Adipose tissue (tissue), 3 donors: ENCODE data around the gene VCAN. TPM values are rescaled to one million over a fixed set of nuclear protein-coding genes. Genes with fewer than 3 reads are reported as not detected.

ENCODE experiments used
- H3K27ac ChIP-seq: one replicate; pipeline ENCODE4 v1.5.1; 2013; ENCODE audit warnings: low read depth, low read length
- WGBS, 3 donors: extraction: QIAGEN DNeasy Blood & Tissue Kit; methylation state at CpG; one replicate each; pipeline ENCODE4 v1.1.7; 2013; 5-methylcytosine and 5-hydroxymethylcytosine counted together
- polyA plus RNA-seq, 3 donors: library from polyadenylated mRNA; stranded (reverse); fragments of 200-250 nt; gene quantifications; one replicate each; pipeline ENCODE4 v1.2.3, GENCODE V29; 2013
- donor health status: healthy with polysubstance abuse.
- donor health status: Bipolar disorder and iron deficiency.
- donor health status: healthy.

Gene VCAN
- polyA plus RNA-seq, 3 donors: 5.0 to 45.3 (median 6.6) TPM

GRCh38 chr5:83549674-83550073, 78.1 kb downstream of the VCAN start:
- H3K27ac ChIP-seq: no peak overlapping the region
- 25 to 60% (median 60%) methylated on average over 5 of the region's 5 CpGs for WGBS, 3 donors

DNA sequence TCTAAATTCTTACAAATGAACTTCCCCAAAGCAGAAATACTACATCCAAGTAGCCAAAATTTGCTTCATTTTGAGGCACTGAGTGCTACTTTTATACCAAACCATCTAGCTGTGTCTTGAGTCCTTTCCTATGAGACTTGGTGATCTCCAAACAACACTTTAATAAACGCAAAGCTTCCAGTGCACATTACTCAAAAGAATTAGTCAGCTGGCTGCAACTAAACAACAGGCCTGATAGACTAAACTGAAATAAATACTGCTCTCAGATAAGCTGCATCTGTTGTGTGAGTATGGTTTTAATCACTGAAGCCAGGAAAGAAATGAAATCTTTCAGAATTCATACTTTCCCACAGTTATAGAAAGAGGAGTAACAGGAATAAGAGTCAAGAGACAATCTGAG, 80.3 kb downstream of the VCAN start:
- H3K27ac ChIP-seq: no peak overlapping the region
- WGBS, 3 donors: 44 to 67% (median 53%) methylated on average over 1 of the region's 1 CpG

- no peak overlapping the region for H3K27ac ChIP-seq
These were observed 80.7 kb downstream of the VCAN start for GRCh38 chr5:83552275-83552674.

DNA sequence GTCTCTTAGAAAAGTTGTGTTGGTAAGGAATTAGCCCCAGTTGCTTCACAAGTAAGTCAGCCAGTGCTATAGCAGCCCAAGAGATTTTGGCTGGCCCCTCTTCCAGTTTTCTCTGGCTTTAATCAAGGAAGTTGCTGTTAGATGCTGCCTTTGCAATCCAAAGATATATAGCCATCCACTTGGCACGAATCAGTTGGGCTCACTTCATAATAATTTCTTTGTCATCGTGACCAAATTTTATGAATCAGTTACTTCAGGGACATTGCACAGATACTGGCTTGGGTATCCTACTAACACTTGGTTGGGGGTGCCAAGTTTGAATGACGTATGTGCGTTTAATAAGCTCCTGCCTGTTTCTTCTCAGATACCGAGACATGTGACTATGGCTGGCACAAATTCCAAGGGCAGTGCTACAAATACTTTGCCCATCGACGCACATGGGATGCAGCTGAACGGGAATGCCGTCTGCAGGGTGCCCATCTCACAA, 81.5 kb downstream of the VCAN start:
- H3K27ac ChIP-seq: no peak overlapping the region
- 61 to 71% (median 67%) methylated on average over 9 of the region's 9 CpGs for WGBS, 3 donors

DNA sequence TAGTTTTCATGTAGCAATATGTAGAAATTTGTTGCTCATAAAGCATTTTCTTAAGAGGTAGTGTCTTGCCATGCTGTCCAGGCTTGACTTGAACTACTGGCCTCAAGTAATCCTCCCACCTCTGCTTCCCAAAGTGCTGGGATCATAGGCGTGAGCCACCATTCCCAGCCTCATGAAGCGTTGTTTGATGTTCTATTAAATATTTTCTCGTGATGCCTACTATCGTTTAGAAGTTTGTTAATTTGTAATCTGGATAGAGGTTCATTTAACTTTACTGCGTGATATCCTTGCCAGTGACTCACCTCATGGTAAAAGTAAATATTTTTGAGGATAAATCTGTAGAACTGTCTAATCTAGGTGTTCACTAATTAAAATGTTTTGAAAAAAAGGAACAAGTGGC, 82.6 kb downstream of the VCAN start:
- 67 to 97% (median 93%) methylated on average over 5 of the region's 5 CpGs for WGBS, 3 donors
- H3K27ac ChIP-seq: no peak overlapping the region

DNA sequence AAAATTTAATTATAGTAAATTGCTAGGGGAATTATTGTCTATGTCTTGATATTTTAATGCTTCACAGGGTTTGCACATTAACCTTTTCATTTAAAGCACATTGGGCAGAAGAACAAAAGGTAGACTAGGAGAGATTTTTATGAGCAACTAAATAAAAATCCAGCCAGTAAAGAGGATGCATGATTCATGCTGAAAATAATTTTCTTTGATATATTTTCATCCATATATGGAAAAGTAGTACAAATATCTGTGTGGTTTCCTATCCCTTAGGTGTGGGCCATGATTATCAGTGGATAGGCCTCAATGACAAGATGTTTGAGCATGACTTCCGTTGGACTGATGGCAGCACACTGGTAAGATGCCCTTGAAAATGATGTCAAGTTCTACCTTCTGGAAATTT, 83.1 kb downstream of the VCAN start:
- H3K27ac ChIP-seq: no peak overlapping the region
- 83 to 93% (median 90%) methylated on average over 1 of the region's 1 CpG for WGBS, 3 donors

GRCh38 chr5:83555263-83555662, 83.7 kb downstream of the VCAN start:
- 90 to 99% (median 92%) methylated on average over 2 of the region's 2 CpGs for WGBS, 3 donors
- no peak overlapping the region for H3K27ac ChIP-seq

- no peak overlapping the region for H3K27ac ChIP-seq
- WGBS, 3 donors: 76 to 83% (median 79%) methylated on average over 3 of the region's 3 CpGs
These were observed 84.6 kb downstream of the VCAN start for GRCh38 chr5:83556190-83556589.

DNA sequence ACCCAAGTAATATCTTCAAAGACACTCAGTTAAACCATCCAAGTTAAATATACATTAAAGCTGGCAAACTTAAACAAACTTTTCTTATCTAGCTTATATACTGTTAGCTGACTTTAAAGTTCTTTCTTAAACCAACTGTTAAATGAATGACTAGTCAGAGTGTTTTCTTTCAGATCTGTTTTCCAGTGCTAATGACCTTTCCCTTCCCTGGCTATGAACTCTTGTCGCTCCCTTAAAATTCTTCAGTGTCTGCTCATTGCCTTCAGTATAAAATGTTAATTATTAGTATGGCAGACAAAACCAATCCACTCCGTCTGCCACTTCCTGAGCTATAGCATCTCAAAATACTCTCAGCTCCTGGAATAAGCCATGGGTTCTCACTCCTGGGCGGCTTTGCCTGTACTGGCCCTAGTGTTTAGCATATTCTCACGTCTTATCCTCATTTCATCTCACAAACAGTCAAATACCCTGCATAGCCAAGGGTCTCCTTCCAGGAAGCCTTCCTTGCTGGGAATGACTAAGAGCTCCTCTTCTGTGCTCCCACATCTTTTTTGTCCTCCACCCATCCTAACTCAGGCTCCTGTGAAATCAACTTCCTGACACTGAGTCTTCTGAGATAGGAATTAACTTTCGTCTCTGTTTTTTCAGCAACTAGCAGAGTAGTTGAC, 87.7 kb downstream of the VCAN start:
- WGBS, 3 donors: 70 to 86% (median 77%) methylated on average over 5 of the region's 5 CpGs
- H3K27ac ChIP-seq: no peak overlapping the region

DNA sequence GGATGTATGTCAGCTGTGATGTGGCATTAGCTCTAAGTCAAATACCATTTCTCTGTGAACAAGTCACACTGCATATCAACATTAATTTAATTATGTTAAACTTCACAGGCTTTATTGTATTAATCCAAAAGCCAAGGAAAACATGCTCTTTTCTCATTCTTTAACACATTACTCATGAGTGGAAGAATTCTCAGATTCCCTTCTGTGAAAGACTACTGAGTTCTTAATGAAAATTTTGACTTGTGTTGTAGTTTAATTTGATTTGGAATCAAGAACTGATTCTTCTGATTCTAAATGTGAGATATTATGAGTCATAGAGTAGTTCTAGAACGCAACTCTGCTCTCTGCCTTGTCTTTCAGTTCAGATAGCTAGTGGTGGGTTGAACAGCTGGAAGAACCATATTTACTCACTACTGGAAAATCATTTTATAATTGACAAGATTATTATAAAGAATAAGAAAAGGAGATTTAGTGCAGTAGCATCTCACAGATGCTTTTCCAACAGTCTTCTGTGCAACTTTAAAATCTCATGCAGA, 90.6 kb downstream of the VCAN start:
- no peak overlapping the region for H3K27ac ChIP-seq

GRCh38 chr5:83562791-83563557, 91.4 kb downstream of the VCAN start:
- 58 to 72% (median 63%) methylated on average over 5 of the region's 5 CpGs for WGBS, 3 donors
- no peak overlapping the region for H3K27ac ChIP-seq

More for the DNA sequence above, 90.6 kb downstream of the VCAN start:
- WGBS, 3 donors: 58 to 82% (median 78%) methylated on average over 1 of the region's 1 CpG

- H3K27ac ChIP-seq: no peak overlapping the region
- 35 to 71% (median 65%) methylated on average over 7 of the region's 7 CpGs for WGBS, 3 donors
These were observed 92.1 kb downstream of the VCAN start for GRCh38 chr5:83563631-83564030.

DNA sequence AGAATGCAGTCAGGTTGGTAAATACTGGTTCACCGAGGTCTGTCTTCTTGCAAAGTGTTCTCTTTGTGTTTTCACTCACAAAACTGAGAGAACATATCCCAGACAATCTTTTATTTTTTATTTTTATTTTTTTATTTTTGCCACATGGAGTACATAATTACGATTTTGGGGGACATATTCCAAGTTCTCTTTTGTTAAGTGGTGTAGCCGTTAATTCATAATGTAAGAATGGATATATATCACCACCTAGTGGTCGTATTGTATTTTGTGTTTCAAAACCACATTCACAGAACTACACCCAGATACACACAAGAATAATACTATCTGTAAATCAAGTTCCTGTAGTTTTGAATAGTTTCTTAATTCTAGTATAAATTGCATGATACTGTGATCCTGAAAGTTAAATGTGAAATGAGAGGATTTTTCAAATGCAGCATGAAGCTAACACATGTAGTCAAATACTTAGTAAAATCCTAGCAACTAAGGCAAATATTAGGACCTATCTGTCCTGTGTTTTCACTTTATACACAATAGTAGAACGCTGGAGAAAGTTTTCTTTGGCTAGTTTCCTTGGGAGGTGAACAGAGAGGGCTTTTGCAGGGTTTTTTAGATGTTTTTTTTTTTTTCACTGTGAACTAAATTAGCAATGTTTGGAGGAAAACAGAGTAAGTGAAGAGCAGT, 92.7 kb downstream of the VCAN start:
- no peak overlapping the region for H3K27ac ChIP-seq
- WGBS, 3 donors: 18 to 24% (median 20%) methylated on average over 5 of the region's 5 CpGs

DNA sequence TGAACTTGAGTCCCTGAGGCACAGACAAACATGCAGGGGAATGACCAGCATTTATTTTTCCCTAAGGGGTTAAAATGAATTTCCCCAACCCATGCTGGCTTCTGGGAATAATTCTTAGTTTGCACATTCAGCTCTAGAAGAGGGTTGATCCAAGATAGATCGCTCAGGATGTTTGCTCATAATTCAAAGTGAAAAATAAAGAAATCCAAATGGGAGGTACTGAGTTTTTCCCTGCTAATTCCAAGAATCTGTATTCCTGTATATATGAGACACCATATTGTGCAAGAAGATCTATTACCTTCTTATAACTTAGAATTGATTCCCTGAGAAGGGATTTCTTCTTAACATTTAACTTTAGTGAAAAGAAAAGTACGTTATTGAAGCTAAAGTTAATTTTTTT, 96.2 kb downstream of the VCAN start:
- 49 to 59% (median 49%) methylated on average over 2 of the region's 2 CpGs for WGBS, 3 donors
- no peak overlapping the region for H3K27ac ChIP-seq

DNA sequence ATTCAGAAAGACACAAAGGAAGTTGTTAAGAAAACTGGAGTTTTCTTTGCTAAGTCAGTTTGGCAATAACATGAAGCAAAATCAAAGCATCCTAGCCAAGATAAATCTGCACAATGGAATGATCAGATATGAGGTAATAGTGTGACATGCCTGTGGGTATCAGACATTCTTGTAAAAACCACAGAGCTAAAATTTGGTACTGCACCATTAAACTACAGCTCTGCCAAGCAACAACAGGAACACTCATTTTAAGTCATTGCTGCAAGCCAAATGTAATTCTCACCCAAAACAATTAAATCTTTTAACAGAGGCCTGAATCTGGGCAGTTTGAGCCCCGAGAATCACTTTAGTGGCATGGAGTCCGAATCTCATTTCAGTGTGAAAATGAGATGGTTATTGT, 96.6 kb downstream of the VCAN start:
- H3K27ac ChIP-seq: no peak overlapping the region
- 71 to 80% (median 76%) methylated on average over 2 of the region's 2 CpGs for WGBS, 3 donors

- H3K27ac ChIP-seq: no peak overlapping the region
- 92 to 96% (median 94%) methylated on average over 2 of the region's 2 CpGs for WGBS, 3 donors
These were observed 99.4 kb downstream of the VCAN start for GRCh38 chr5:83570916-83571315.

DNA sequence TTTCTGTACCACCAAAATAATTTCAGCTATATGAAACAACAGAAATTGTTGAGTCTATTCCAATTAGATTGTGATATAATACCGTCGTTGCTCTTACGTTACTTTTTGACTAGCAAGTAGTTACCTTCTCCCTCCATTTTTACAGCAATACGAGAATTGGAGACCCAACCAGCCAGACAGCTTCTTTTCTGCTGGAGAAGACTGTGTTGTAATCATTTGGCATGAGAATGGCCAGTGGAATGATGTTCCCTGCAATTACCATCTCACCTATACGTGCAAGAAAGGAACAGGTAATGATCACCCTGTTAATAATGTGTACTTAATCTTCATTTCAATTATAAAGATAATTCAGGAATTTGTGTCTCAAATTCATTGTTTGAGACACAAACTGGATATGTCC, 100.7 kb downstream of the VCAN start:
- WGBS, 3 donors: 82 to 87% (median 85%) methylated on average over 5 of the region's 5 CpGs
- H3K27ac ChIP-seq: no peak overlapping the region

DNA sequence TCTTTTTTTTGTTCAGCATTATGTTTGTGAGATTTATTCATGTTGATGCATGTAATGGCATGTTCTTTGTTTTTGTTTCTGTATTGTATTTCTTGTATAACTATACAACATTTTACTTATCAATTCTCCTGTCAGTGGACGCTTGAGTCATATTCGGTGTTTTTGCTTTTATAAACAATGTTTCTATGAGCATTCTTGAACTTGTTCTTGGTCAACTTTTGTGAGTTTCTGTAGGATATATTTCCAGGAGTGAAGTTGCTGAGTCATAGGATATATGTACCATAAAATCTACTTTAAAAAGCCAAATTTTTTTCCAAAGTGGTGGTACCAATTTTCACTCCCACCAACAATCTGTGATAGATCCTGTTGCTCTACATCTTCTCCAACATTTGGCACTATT, 104.8 kb downstream of the VCAN start:
- 85 to 96% (median 94%) methylated on average over 2 of the region's 2 CpGs for WGBS, 3 donors
- no peak overlapping the region for H3K27ac ChIP-seq

- WGBS, 3 donors: 22 to 55% (median 49%) methylated on average over 4 of the region's 4 CpGs
- no peak overlapping the region for H3K27ac ChIP-seq
These were observed 105.6 kb downstream of the VCAN start for GRCh38 chr5:83577036-83577636.
